PFSK-1 (cell line): Measurements from ENCODE around the gene CEP55.

Experiments used
- FOXP2 ChIP-seq: optimal IDR thresholded peaks from 2 replicates; pipeline ENCODE3; 2011; ENCODE audit warnings: borderline replicate concordance, control low read depth, inconsistent platforms; ENCODE audit not compliant: insufficient read depth; ENCODE audit errors: extremely low read length, extremely low read depth
- POLR2AphosphoS5 ChIP-seq: IDR thresholded peaks from 2 replicates; pipeline ENCODE4 v1.6.1; 2012; ENCODE audit warnings: low read depth, mild to moderate bottlenecking, control low read depth, low read length, moderate library complexity
- SIN3A ChIP-seq: IDR thresholded peaks from 2 replicates; pipeline ENCODE4 v1.6.1; 2012; ENCODE audit warnings: mild to moderate bottlenecking, low read length, moderate library complexity, borderline replicate concordance; ENCODE audit not compliant: insufficient read depth
- TAF1 ChIP-seq: IDR thresholded peaks from 2 replicates; pipeline ENCODE4 v1.6.1; 2012; ENCODE audit warnings: low read length, control low read depth, borderline replicate concordance; ENCODE audit not compliant: insufficient read depth
- TF ChIP-seq, protein P1 (sequence below), 2 experiments: IDR thresholded peaks; 2 replicates each; pipeline versions ENCODE4 v1.6.1 to v1.8.0; 2011 to 2012; ENCODE audit warnings: low read depth in 2 of 2, low read length in 2 of 2, control low read depth in 1 of 2, inconsistent platforms in 1 of 2, mild to moderate bottlenecking in 1 of 2, moderate library complexity in 1 of 2; ENCODE audit not compliant: insufficient read depth in 1 of 2

DNA sequence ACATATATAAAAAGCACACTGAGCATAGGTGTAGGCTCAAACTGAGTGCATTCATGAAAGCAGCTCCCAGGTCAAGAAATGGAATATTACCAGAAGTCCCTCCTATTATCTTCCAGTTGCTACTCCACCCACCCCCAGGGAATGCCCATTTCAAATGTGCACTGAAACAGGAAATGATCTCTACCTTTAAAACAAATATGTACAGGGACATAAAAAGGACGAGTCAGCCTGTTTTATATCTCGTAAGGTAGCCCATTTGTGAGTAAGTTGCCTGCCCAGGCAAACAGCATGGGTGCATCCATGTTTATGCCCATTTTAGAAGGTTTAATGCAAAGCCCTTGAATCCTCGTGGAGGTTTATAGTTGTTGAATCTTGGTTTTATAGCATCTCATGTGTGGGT lies 80.5 kb downstream of the CEP55 start:
- TF ChIP-seq POLR2AphosphoS5 = no peak
- TF ChIP-seq TAF1 = no peak
- TF ChIP-seq, protein P1, sequence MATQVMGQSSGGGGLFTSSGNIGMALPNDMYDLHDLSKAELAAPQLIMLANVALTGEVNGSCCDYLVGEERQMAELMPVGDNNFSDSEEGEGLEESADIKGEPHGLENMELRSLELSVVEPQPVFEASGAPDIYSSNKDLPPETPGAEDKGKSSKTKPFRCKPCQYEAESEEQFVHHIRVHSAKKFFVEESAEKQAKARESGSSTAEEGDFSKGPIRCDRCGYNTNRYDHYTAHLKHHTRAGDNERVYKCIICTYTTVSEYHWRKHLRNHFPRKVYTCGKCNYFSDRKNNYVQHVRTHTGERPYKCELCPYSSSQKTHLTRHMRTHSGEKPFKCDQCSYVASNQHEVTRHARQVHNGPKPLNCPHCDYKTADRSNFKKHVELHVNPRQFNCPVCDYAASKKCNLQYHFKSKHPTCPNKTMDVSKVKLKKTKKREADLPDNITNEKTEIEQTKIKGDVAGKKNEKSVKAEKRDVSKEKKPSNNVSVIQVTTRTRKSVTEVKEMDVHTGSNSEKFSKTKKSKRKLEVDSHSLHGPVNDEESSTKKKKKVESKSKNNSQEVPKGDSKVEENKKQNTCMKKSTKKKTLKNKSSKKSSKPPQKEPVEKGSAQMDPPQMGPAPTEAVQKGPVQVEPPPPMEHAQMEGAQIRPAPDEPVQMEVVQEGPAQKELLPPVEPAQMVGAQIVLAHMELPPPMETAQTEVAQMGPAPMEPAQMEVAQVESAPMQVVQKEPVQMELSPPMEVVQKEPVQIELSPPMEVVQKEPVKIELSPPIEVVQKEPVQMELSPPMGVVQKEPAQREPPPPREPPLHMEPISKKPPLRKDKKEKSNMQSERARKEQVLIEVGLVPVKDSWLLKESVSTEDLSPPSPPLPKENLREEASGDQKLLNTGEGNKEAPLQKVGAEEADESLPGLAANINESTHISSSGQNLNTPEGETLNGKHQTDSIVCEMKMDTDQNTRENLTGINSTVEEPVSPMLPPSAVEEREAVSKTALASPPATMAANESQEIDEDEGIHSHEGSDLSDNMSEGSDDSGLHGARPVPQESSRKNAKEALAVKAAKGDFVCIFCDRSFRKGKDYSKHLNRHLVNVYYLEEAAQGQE (IDR thresholded peaks at IDR 0.05; ENCODE audit: insufficient read depth in 1 of 2, low read depth in 2 of 2, low read length in 2 of 2) = no peak
- TF ChIP-seq SIN3A = no peak
- no peak for TF ChIP-seq FOXP2
